Effector memory CD8-positive, alpha-beta T cell (primary cell): ENCODE data around the gene EPN1.

Source experiments
- ATAC-seq: fragments of 150-1000 bp; cut with Tn5 transposase; replicated peaks from 2 replicates; pipeline ENCODE4 v1.10.0; 2021; ENCODE audit warnings: mild to moderate bottlenecking, moderate library complexity
- DNase-seq, 3 experiments: peaks; one replicate each; pipeline ENCODE4 v3.0.0; 2021
- H3K27ac Mint-ChIP-seq, 2 donors: one replicate each; pipeline ENCODE4 v1.8.0; 2022; ENCODE audit warnings: mild to moderate bottlenecking in 2 of 2, mixed read lengths in 2 of 2, moderate library complexity in 2 of 2
- H3K27me3 Mint-ChIP-seq, 2 donors: one replicate each; pipeline ENCODE4 v1.8.0; 2022; ENCODE audit warnings: mixed read lengths in 2 of 2
- H3K36me3 Mint-ChIP-seq: one replicate; pipeline ENCODE4 v1.8.0; 2022; ENCODE audit warnings: mild to moderate bottlenecking, moderate library complexity, mixed read lengths; ENCODE audit not compliant: insufficient read depth
- H3K4me1 Mint-ChIP-seq, 2 donors: one replicate each; pipeline ENCODE4 v1.8.0; 2022; ENCODE audit warnings: low read depth in 2 of 2, mixed read lengths in 2 of 2
- H3K4me3 Mint-ChIP-seq, 2 donors: one replicate each; pipeline ENCODE4 v1.8.0; 2022; ENCODE audit warnings: mild to moderate bottlenecking in 2 of 2, mixed read lengths in 2 of 2, moderate library complexity in 2 of 2
- H3K9me3 Mint-ChIP-seq, 2 donors: one replicate each; pipeline ENCODE4 v1.8.0; 2022; ENCODE audit warnings: mixed read lengths in 2 of 2

EPN1 gene

DNA sequence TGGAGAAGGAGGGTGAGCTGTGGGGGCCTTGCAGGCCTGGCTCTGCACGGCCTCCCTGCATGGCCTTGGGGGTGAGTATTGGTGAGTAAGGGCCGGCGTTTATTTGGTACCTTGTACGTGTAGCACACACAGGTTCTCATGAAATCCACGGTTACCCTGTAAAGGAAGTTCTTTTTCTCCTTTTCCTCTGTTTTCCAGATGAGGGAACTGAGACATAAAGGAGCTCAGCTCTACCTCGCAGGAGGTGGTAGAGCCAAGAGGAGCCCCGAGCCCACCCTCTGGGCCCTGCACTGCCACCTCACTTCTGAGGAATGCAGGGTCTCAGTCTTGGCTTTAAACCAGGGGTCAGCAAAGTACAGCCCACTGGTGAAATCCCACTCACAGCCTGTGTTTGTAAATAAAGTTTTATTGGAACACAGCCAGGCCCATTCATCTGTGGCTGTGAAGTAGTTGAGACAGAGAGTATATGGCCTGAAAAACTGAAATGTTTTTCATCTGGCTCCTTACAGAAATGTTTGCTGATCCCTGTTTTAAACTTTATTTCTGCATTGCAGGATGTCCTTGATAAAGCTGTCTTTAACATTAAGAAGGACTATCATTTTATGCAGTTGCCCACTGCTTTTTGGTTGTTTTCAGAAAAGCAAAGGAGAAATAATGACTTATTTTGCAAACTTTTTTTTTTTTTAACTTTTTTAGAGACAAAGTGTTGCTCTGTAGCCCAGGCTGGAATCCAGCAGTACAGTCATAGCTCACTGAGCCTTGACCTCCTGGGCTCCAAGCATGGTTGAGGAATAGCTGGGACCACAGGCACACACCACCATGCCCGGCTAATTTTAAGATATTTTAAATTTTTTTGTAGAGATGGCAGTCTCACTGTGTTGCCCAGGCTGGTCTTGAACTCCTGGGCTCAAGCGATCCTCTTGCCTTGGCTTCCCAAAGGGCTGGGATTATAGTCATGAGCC, 6.4 kb downstream of the EPN1 start:
- DNase-seq (no peak), ATAC-seq (no peak)
- H3K4me1 Mint-ChIP-seq: peaks cover 34 to 39% of the 10 kb centered on the region in 2 donors
- H3K36me3 Mint-ChIP-seq: peaks cover 58% of the 10 kb centered on the region
- H3K27me3 Mint-ChIP-seq: no peaks in the 10 kb centered on the region
- H3K4me3 Mint-ChIP-seq: no peak overlapping the region
- no peaks in the 10 kb centered on the region for H3K9me3 Mint-ChIP-seq
- no peak overlapping the region for H3K27ac Mint-ChIP-seq

DNA sequence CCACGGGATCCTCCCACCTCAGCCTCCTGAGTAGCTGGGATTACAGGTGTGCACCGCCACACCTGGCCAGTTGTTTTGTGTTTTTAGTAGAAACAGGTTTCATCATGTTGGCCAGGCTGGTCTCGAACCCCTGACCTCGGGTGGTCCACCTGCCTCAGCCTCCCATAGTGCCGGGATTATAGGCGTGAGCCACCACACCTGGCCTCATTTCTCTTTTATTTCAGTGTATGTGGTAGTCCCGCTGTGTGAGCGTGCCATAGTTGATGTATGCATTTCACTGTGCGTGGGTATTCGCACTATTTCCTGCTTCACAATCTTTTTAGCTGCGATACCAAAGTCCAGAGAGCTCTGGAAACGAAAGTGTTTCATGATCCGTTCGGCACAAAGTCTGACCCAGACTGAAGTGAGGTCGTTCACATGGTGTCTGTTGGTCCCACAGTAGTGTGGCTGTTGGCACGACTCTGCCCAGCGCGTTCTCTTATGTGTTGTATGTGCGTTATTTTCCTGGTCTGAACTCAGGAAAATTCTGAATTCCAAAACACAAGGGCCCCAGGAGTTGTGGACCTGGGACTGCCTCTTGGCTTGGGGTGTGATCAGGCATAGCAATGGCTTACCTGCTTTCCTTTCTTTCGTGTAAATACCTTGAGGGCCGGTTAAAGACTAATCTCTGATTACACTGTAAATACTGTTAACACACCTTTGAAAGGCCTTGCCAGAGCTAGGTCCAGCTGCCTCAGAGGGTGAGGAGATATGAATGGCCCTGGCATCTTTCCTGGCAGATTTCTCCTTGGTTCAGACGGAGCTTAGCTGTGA, 8.6 kb downstream of the EPN1 start:
- Mint-ChIP-seq H3K27me3 (no peaks in the 10 kb centered on the region), H3K4me1 (peaks cover 20 to 22% of the 10 kb centered on the region in 2 donors), H3K27ac (peak overlapping the region in 1 of 2 donors; percentile 51), H3K36me3 (peaks cover 49% of the 10 kb centered on the region), H3K9me3 (no peaks in the 10 kb centered on the region), H3K4me3 (no peak overlapping the region)
- DNase-seq (no peak), ATAC-seq (no peak)

DNA sequence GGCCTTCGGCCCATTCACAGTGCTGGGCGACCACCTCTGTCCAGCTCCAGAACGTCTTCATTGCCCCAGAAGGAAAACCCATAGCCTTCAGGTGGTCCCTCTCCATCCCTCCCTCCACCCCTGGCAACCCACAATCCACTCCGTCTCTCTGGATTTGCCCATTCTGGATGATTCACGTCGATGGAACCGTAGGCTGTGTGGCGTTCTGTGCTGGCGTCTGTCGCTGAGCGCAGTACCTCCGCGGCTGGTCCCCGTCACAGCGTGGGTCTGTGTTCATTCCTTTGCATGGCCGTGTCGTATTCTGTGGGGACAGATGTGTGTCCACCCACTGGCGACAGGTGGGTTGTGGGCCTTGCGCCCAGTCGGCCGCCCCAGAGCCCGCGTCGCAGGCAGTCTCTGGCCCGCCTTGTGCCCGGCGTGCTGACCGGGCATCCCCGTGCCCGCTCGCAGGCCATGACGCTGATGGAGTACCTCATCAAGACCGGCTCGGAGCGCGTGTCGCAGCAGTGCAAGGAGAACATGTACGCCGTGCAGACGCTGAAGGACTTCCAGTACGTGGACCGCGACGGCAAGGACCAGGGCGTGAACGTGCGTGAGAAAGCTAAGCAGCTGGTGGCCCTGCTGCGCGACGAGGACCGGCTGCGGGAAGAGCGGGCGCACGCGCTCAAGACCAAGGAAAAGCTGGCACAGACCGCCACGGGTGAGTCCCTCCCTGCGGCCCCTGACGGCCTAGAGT, 10.1 kb downstream of the EPN1 start:
- ATAC-seq: no peak
- DNase-seq: no peak
- peaks cover 46% of the 10 kb centered on the region for H3K36me3 Mint-ChIP-seq
- H3K4me3 Mint-ChIP-seq: no peak overlapping the region
- H3K4me1 Mint-ChIP-seq: peaks cover 13 to 16% of the 10 kb centered on the region in 2 donors
- no peak overlapping the region for H3K27ac Mint-ChIP-seq
- no peaks in the 10 kb centered on the region for H3K27me3 Mint-ChIP-seq
- no peaks in the 10 kb centered on the region for H3K9me3 Mint-ChIP-seq

DNA sequence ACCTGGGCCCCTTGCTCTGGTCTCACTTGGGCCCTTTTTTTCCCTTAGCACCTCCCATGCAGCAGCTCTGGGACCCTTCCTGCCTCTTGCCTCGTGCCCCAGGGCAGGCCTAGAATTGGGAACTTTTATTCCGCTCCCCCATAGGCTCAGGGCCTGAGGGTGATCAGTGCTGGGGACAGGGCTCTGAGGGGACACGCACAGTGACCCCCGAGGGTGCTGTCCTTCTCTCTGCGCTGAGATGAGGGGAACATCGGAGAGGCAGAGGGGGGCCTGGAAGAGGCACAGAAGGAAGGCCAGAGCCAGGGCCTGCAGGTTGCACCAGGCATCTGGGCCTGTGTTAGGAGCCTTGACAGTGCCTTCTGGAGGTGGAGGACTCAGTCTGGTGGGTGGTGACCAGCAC, 10.8 kb downstream of the EPN1 start:
- Mint-ChIP-seq H3K4me1 (peaks cover 8 to 16% of the 10 kb centered on the region in 2 donors), H3K9me3 (no peaks in the 10 kb centered on the region), H3K4me3 (no peak overlapping the region), H3K27ac (peak overlapping the region in 1 of 2 donors; percentile 67), H3K36me3 (peaks cover 46% of the 10 kb centered on the region), H3K27me3 (no peaks in the 10 kb centered on the region)
- DNase-seq (no peak), ATAC-seq (no peak)

DNA sequence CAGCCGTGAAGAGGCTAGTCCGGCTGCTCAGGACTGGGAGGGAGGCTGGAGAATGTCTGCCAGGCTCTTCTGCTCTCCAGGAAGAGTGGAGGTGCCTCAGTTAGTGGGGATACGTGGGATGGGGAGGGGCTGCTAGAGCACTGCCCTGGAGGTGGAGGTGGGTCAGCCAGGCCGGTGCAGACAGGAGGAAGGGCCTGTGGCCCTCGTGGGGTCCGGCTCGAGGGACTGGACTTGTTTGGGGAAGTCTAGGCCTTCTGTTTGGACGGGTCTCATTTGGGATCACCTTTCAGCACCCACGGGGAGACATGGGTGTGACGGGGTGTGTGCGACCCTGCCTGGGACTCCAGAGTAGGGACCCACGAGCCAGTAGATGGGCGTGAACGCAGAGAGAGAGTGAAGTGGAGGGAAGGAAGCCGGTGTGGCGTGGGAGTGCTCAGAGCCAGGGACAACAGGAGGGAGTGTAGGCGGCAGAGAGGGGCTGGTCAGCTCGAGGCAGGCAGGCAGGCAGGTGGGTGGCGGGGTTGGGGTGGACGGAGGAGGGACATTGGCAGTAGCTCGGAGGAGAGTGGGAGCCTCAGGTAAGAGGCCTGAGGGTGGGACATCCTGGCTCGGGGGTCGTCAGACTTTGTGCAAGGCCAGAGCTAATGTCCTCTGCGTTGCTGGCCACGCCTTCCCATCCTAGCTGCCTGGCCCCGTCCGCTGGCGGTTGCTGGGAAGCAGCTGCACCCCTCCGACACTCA, 11.5 kb downstream of the EPN1 start:
- Mint-ChIP-seq H3K4me1 (peaks cover 8 to 16% of the 10 kb centered on the region in 2 donors), H3K4me3 (no peak overlapping the region), H3K27ac (peak overlapping the region; percentile 54 to 75), H3K27me3 (no peaks in the 10 kb centered on the region), H3K36me3 (peaks cover 42% of the 10 kb centered on the region), H3K9me3 (no peaks in the 10 kb centered on the region)
- DNase-seq: no peak
- no peak for ATAC-seq

DNA sequence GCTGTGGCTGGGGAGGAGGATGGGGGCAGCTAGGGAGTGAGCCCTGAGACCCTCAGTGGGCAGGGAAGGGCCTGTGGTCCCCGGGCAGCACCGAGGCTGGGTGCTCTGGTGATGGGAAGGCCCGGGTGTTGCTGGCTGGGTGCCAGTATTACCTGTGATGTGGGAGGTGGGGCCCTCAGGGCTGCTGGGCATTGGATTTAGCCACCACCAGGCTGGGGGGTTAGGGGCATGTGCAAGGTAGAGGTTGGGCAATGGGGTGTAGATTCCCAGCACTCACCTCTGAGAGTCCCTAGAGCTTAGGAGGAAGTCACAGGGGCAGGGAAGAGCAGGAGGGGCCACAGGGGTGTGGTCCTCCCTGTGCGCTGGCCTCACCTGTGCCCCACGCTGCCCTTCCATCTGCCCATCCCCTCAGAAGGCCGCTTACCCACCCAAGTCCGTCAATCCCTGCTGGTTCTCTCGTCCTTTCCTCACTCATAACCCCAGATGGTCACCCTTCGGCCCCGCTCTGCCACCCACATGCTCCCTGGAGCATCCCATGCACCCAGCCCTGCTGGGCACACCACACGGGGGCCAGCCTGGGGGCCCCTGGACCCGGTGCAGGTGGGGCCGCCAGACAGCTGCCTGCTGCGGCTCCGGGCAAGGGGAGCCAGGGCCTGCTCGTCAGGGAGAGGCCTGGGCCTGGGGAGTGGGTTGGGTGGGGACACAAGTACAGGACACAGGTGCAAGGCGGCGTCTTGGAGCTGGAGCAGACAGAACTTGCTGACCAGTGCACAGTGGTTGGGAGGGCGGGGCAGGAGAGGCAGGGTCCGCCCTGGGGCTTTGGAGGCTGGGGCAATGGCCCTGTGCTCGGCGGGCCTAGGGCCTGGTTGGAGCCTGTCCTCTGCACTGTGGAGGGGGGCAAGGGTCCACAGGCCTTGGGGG, 12.5 kb downstream of the EPN1 start:
- H3K9me3 Mint-ChIP-seq: no peaks in the 10 kb centered on the region
- ATAC-seq (no peak), DNase-seq (no peak)
- H3K4me3 Mint-ChIP-seq: no peak overlapping the region
- peak overlapping the region in 1 of 2 donors; percentile 75 for H3K27ac Mint-ChIP-seq
- no peaks in the 10 kb centered on the region for H3K27me3 Mint-ChIP-seq
- peaks cover 8 to 16% of the 10 kb centered on the region in 2 donors for H3K4me1 Mint-ChIP-seq
- H3K36me3 Mint-ChIP-seq: peaks cover 32% of the 10 kb centered on the region

DNA sequence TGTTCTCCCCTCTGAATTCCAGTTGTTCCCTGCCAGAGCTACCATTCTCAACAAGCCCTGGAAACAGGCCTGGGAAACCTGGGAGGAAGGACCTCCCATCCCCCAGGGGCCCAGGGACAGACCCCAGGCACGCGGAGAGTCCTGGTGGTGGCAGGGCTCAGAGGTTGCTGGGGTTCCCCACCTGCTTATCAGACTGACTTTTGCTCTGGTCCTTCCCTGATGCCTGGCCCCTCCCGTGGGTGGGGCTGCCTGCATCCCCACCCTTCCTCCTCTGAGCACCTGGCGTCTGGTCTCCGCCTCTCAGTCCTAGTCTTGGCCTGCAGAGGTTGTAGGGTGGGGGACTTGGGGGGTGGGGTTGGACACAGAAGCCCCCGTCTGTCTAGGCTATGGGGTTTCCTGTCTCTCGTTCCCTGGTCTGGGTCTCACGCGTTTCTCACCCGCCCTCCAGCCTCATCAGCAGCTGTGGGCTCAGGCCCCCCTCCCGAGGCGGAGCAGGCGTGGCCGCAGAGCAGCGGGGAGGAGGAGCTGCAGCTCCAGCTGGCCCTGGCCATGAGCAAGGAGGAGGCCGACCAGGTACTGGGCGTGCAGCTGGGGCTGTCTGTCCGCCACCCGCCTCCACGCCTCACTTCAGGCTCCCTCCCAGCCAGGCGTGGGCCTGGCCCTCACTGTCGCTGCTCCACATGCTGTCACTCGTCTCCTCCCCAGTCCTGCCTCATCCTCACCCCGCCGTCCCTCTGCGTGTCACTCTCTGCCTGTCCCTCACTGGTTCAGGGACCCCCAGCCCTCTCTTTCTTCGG, 13.6 kb downstream of the EPN1 start:
- DNase-seq (no peak), ATAC-seq (no peak)

DNA sequence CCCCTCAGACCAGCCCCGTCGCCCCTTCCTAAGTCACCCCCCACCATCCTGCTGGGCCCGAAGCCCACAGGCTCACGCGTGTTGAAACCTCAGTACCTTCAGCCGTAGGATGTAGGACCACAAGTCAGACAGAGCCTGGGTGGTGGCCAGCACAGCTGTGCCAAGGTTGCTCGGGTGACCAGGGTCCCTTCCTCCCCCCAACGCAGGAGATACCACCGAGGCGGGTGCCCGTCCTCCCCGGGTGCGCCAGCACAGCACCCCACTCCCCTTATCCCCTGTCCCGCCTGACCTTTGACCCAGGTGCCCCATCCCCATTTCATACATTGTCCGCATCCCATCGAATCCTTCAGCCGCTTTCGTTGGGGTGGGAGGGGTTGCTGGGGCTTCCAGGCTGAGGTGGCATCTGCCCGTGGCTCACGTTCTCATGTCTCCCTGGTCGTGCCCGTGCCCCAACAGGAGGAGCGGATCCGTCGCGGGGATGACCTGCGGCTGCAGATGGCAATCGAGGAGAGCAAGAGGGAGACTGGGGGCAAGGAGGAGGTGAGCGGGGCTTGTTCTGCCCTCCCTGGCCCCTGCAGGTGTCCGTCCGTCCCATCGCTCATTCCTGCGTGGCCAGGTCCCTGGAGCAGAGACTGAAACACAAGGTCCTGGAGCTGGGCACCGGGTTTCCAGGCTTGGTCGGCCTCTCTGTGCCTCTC, 14.5 kb downstream of the EPN1 start:
- H3K4me1 Mint-ChIP-seq: peaks cover 5 to 14% of the 10 kb centered on the region in 2 donors
- ATAC-seq: no peak
- DNase-seq: no peak
- H3K9me3 Mint-ChIP-seq: no peaks in the 10 kb centered on the region
- no peak overlapping the region for H3K4me3 Mint-ChIP-seq
- H3K27me3 Mint-ChIP-seq: no peaks in the 10 kb centered on the region
- H3K36me3 Mint-ChIP-seq: peaks cover 34% of the 10 kb centered on the region
- peak overlapping the region in 1 of 2 donors; percentile 49 for H3K27ac Mint-ChIP-seq

More for the DNA sequence above, 13.6 kb downstream of the EPN1 start:
- Mint-ChIP-seq H3K4me1 (peaks cover 8 to 16% of the 10 kb centered on the region in 2 donors), H3K9me3 (no peaks in the 10 kb centered on the region), H3K4me3 (no peak overlapping the region), H3K27ac (peak overlapping the region in 1 of 2 donors; percentile 51), H3K27me3 (no peaks in the 10 kb centered on the region), H3K36me3 (peaks cover 27% of the 10 kb centered on the region)

DNA sequence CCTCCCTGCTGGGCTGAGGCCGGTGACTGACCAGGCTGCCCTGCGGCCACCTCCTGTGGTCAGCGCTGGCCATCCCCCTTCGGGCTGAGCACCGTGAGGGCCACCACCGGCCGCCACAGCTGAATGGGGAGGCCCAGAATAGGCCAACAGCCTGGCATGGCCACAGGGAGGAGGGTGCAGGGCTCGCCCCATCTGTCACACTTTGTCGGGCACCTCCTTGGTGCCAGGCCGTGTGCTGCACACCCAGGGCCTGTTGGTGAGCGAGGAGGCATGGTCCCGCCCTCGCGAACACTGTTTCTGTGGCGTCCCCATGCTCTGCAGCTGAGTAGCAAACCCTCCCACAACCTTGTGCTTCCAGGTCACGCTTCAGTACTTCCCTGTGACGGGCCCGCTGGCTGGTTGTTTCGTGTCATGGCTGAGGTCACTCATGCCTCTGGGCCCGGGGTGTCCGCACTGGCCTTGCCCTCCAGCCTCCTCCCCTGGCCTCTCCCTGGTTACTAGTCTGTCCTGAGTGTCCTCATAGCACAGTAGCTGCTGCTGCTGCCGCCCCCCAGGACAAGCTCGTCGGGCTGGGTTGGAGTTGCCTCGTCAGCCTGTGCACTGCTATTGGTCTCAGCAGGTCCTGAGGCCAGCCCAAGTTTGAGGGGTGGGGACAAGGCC, 15.2 kb downstream of the EPN1 start:
- ATAC-seq: no peak
- no peak for DNase-seq
- no peak overlapping the region for H3K4me3 Mint-ChIP-seq
- H3K36me3 Mint-ChIP-seq: peaks cover 32% of the 10 kb centered on the region
- peaks cover 3 to 9% of the 10 kb centered on the region in 2 donors for H3K4me1 Mint-ChIP-seq
- H3K27ac Mint-ChIP-seq: peak overlapping the region in 1 of 2 donors; percentile 26
- H3K9me3 Mint-ChIP-seq: no peaks in the 10 kb centered on the region
- H3K27me3 Mint-ChIP-seq: no peaks in the 10 kb centered on the region

DNA sequence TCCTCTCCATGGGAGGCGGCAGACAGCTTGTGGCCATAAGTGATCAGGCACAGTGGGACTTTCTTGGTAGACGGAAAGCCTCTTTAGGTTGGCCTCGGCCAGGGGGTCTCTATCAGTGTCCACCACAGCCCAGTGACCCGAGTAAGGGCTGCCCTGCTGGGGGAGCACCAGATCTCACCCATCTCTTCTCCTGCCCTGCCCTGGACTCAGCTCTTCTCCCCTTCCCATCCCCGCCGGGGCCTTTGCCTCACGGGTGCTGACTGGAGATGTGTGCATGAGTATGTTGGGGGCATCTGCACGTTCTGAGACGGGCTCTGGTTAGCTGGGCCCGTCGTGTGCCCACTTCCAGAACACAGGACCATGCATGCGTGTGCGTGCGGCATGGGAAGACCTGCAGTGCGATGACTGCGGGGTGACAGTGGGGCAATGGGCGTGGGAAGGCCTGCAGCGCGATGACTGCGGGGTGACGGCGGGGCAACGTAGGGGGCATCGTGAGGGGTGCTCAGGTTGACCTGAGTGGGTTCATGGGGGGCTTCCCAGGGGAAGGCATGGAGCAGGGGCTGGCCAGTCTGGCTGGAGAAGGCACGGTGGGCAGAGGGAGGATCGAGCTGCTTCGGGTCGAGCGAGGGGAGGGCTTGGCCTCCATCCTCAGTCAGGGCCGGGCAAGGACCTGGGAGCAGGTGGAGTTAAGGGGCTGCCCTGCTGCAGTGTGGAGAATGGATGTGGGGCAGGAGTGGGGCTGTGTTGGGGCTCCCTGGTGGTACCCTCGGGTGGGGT, 15.9 kb downstream of the EPN1 start:
- H3K36me3 Mint-ChIP-seq: peaks cover 34% of the 10 kb centered on the region
- peaks cover 2 to 9% of the 10 kb centered on the region in 2 donors for H3K4me1 Mint-ChIP-seq
- peak overlapping the region in 1 of 2 donors; percentile 26 for H3K27ac Mint-ChIP-seq
- H3K27me3 Mint-ChIP-seq: no peaks in the 10 kb centered on the region
- DNase-seq: no peak
- no peak overlapping the region for H3K4me3 Mint-ChIP-seq
- no peak for ATAC-seq
- no peaks in the 10 kb centered on the region for H3K9me3 Mint-ChIP-seq
